GM19455 (cell line): ENCODE results near the gene CYP1A1.
"Not testable (repeated sequence)": the region's sequence is repeated elsewhere in the genome, so short reads cannot be mapped to it uniquely, and the experiment has no call there.

Experiments used
- ATAC-seq: cut with Tn5 transposase; IDR thresholded peaks from one replicate; pipeline ENCODE4 v1.9.1; 2021; ENCODE audit not compliant: unreplicated experiment

The CYP1A1 gene

DNA sequence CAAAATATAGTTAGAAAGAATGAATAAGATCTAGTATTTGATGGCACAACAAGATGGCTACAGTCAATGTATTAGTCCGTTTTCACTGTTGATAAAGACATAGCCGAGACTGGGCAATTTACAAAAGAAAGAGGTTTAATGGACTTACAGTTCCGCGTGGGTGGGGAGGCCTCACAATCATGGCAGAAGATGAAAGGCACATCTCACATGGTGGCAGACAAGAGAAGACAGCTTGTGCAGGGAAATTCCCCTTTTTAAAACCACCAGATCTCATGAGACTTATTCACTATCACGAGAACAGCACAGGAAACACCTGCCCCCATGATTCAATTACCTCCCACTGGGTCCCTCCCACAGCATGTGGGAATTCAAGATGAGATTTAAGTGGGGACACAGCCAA is 12.9 kb upstream of the CYP1A1 start:
- not testable (repeated sequence) for ATAC-seq

GRCh38 chr15:74735305-74735704 is 10.0 kb upstream of the CYP1A1 start:
- no peak for ATAC-seq

GRCh38 chr15:74733269-74733668 is 7.9 kb upstream of the CYP1A1 start:
- ATAC-seq: no peak

DNA sequence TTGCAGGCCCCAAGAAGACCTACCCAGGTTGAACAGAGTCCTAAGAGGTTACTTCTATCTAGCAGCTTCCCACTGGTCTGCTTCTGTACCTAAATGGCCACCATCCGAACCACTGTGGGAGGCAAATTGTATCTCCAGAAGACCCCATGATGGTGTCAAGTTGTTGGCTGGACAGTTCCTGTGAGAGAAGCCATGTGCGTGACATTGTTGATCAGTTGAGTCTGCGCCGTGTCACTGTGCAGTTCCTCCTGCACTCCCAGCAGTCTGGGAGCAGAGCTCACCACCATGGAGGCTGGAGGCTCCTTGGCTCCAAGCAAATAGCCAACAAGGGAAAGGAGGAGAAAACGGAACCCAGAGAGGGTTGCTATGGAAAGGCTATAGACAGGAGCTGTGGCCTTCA is 7.5 kb upstream of the CYP1A1 start:
- no peak for ATAC-seq

DNA sequence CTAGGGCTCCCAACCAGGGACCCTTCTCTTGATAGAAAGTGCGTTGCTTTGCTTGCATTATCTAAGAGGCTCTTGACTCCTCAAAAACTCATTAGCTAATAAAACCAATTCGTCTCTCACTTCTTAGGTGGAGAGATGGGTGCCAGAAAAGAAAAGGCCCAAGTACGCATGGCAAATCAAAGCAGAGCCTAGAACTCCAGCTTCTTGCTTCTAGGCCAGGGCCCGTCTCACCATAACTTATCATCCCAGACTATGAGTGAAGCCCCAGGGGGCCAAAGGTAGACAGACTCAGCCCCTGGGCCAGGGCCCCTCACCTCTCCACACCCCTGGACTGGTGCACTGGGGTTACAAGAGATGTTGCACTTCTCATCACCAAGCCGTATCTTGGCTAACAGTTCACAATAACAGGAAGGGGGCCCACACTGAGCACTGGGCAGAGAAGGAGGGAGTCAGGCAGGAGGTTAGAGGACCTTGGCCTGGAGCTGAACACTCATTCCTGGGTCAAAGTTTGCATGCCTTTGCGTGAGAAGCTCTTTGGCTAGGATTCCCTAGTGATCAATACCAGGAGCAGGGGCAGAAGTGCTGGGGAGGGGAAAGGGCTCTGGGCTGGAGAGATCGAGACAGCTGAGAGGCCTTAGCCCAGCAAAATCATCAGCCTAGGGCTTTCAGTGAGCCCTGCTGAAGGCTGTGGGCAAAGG is 5.4 kb upstream of the CYP1A1 start:
- ATAC-seq: no peak

GRCh38 chr15:74729372-74729771 is 4.0 kb upstream of the CYP1A1 start:
- not testable (repeated sequence) for ATAC-seq

- not testable (repeated sequence) for ATAC-seq
These were observed 3.4 kb upstream of the CYP1A1 start for GRCh38 chr15:74728699-74729098.

DNA sequence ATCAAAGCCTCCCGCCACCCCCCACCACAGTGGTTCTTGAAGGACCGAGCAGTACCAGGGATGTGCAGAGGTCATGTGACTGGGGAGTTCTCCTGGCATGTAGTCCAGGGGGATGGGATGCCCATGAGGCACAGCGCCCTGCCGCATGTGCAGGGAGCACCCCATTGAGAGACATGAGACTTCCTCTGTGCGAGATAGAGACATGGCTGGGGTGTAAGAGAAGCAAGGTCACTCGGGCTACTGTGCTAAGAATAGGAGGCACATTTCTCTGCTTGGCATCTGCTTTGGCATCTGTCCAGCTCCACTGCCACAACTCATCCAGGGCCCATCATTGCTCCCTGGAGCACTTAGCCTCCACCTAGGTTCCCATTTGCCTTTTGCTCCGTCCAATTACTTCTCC is 2.4 kb upstream of the CYP1A1 start:
- no peak for ATAC-seq

- no peak for ATAC-seq
These were observed 1.4 kb upstream of the CYP1A1 start for GRCh38 chr15:74726774-74727164.

- no peak for ATAC-seq
These were observed 781 bp upstream of the CYP1A1 start for GRCh38 chr15:74725845-74726773.

- ATAC-seq: no peak
These were observed 631 bp downstream of the CYP1A1 start for GRCh38 chr15:74724570-74725224.

- no peak for ATAC-seq
These were observed 1.5 kb downstream of the CYP1A1 start for GRCh38 chr15:74723754-74724334.

- no peak for ATAC-seq
These were observed 2.1 kb downstream of the CYP1A1 start for GRCh38 chr15:74723187-74723586.

GRCh38 chr15:74722591-74722990 is 2.7 kb downstream of the CYP1A1 start:
- no peak for ATAC-seq

DNA sequence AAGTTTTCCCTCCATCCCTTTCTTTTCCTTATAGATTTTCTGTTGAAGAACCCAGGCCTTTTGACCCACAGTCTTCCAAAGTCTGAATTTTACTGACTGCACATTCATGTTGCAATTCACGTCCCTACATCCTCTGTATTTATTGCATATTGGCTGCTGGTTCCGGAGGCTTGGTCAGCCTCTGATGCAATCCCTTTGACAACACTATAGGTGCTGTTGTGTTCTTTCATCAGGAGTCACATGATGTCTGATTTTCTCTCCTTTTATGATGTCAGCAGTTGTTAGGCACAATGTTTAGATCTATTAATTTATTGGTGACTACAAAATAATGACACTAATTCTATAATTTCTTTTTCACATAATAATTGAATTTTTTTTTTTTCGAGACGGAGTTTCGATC is 8.7 kb downstream of the CYP1A1 start:
- no peak for ATAC-seq

DNA sequence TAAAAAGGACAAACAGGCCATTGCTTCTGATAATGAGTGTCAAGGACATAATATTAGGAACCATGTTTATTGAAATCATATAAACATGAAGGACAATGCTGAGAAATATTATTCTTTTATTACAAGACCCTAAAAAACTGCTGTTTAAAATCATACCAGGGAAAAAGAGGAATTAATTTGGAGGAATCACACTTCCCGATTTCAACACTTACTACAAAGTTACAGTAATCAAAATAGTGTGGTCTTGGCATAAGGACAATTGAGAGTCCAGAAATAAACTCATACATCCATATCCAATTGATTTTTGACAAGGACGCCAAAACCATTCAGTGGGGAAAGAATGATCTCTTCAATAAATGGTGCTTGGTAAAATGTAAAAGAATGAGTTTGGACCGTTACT is 13.0 kb downstream of the CYP1A1 start:
- ATAC-seq: no peak

DNA sequence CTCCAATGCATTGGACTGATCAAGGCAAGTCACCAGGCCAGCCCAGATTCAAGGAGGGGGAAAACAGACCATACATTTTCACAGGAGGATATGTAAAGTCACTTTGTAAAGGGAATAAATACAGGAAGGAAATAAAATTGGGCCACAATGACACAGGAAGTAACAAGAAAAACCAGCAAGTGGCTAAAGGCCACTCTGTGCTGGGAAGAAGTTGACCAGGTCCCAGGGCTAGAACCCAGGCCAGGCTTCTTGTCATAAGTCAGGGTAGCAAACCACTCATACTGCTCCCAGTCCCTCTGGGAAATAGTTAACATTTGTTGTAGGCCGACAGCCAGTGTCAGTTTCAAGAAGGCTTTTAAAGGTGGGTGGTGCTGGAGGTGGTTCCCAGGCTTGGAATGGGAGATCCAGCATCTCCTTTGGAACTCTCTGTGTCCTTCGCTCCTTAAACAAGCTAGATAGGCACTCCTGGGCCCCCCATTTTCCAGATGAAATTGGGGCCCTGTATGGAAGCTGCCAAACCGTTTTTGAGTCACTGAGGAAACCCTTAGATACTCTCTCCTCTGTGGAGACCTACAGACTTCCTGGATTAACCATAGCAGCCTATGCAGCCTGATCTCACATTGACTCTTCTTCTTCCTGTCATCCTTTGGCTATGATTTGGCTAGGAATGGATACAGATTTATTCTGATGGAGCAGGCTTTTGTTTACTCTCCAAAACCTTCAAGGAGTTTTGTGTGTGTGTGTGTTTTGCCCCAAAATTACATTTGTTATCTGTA is 14.8 kb downstream of the CYP1A1 start:
- ATAC-seq: no peak

DNA sequence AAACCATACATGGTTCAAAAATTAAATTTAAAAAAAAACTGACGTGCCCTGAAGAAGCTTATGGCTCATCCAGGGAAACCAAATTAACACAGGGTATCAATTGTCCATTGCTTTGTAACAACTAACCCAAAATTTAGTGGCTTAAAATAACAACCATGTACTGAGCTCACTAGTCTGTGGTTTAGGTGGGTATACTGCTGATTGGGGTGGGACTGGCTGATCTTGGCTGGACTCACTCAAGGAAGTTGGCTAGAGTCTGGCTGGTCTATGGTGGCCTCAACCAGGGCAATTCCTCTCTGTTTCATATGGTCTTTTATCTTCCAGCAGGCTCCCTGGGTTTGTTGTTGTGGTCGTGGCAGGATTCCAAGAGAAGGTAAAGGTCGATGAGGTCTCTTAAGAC is 15.4 kb downstream of the CYP1A1 start:
- ATAC-seq: no peak

DNA sequence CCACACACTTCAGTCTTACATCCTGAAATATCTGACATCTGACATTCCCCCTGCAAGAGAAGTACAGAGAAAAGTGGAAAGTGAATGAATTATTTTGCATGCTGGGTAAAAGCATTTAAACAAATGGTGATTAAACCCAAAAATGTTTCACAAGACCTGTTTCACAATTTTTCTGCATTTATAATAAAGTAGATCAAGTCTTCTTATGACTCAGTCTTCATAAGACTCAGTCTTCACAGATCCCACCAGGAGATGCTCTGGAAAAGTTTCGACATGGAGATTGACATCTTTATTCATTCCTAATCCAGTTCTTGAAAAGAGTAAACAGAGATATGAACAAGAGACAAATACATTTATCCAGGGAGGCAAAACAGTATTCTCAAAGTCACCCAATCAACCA is 16.3 kb downstream of the CYP1A1 start:
- no peak for ATAC-seq

GRCh38 chr15:74696808-74697207 is 28.5 kb downstream of the CYP1A1 start:
- ATAC-seq: no peak

DNA sequence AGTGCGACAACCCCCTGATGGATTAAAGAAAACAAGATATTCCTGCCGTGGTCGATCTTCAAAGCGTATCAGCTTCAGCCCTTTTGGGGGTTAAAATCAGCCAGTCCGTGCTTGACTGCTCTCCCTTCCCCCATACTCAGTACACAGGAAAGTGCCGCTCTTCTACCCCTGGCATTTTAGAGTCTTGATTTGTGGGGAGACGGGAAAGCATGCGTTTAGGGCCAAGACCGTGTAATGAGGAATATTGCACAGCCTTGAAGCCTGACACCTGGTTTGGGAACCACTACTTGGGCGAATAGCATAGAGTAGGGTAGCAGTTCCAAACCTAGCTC is 29.0 kb downstream of the CYP1A1 start:
- ATAC-seq: no peak
